Measurements from ENCODE around the gene SERPINA3.

GRCh38 chr14:94593376-94593748, 18.8 kb upstream of the SERPINA3 start:
- TF ChIP-seq TAF1 (IDR thresholded peaks at IDR 0.05; ENCODE audit: low read depth, low read length) (no peak), POLR2A (IDR thresholded peaks at IDR 0.05; ENCODE audit: low read depth, low read length) (no peak), POLR2AphosphoS5 (IDR thresholded peaks at IDR 0.05; ENCODE audit: low read depth, low read length) (no peak), SPI1 (IDR thresholded peaks at IDR 0.05; ENCODE audit: low read depth, low read length) (no peak), POU2F2 (IDR thresholded peaks at IDR 0.05; ENCODE audit: low read depth, low read length) (no peak), PAX5 (IDR thresholded peaks at IDR 0.05; ENCODE audit: insufficient read depth, low read length, severe bottlenecking) (no peak)
